ENCODE results near the gene MAP7D2. TPM values are rescaled to one million over a fixed set of nuclear protein-coding genes. Genes with fewer than 3 reads are reported as not detected.

The MAP7D2 gene
- total RNA-seq, 1 experiment from 2014 or later = 0.15 TPM

GRCh38 chrX:19990151-19990555 is 126.6 kb downstream of the MAP7D2 start:
- POLR2A ChIA-PET = no interaction called here
- ATAC-seq (no peak), DNase-seq (ENCODE audit: low read depth, low spot score) (no peak)
- Histone ChIP-seq H3K9me3 (ENCODE audit: control insufficient read depth in 1 of 2, insufficient read depth in 1 of 2, low read depth in 1 of 2, low read length in 2 of 2) (no peaks in the 10 kb centered on the region), H3K4me1 (ENCODE audit: control insufficient read depth in 1 of 2, insufficient read depth in 2 of 2, low read length in 2 of 2) (peaks cover 2 to 5% of the 10 kb centered on the region in 2 experiments; a peak in 3 of 4 replicates), H2AFZ (ENCODE audit: low read depth, low read length, poor library complexity, severe bottlenecking) (no peak overlapping the region), H3K9me2 (ENCODE audit: insufficient read depth) (no peaks in the 10 kb centered on the region), H3K79me2 (ENCODE audit: insufficient read depth, low read length) (0 out of 2 replicates have a peak, but pooled peaks cover 4% of the 10 kb centered on the region), H3K27ac (ENCODE audit: low read depth, low read length) (peak overlapping the region; percentile 26; the same call in 1 of the 2 replicates), H3K9ac (ENCODE audit: low read length) (peak overlapping the region; percentile 47), H3K27me3 (ENCODE audit: insufficient read depth, low read length) (no peaks in the 10 kb centered on the region), H3K36me3 (ENCODE audit: control insufficient read depth in 1 of 2, insufficient read depth in 2 of 2, low read length in 2 of 2) (no peaks in the 10 kb centered on the region), H3K4me2 (ENCODE audit: low read length) (peak overlapping the region; percentile 76), H4K20me1 (ENCODE audit: insufficient read depth) (no peaks in the 10 kb centered on the region), H3K4me3 (replicated peaks in 1 of 2; ENCODE audit: low read depth in 1 of 2, low read length in 2 of 2) (peak overlapping the region; percentile 58 to 61)
- no TSS peak for BruUV-seq (replicated peaks)
- intact Hi-C loops (cut with micrococcal nuclease) = loop anchor here (2.0 kb wide), 1 partner anchor 85 kb away; no protein-coding TSS in a partner anchor
- TF ChIP-seq POLR2A (IDR thresholded peaks at IDR 0.05; ENCODE audit: borderline replicate concordance, extremely low read depth, insufficient read depth, insufficient read length) = no peak
- no peak for TF ChIP-seq SP1 (IDR thresholded peaks at IDR 0.05; ENCODE audit: low read depth)
- TF ChIP-seq RAD21 (IDR thresholded peaks at IDR 0.05; ENCODE audit: low read depth) = no peak
- TF ChIP-seq EZH2phosphoT487 (IDR thresholded peaks at IDR 0.05; ENCODE audit: borderline replicate concordance) = no peak
- TF ChIP-seq ELF1 (IDR thresholded peaks at IDR 0.05; ENCODE audit: borderline replicate concordance, low read depth) = no peak
- no peak for TF ChIP-seq CEBPB (IDR thresholded peaks at IDR 0.05; ENCODE audit: low read depth)
- RAD21 ChIA-PET (ENCODE audit: low non-redundant PET in 1 of 2, low total read pairs in 2 of 2, uncharacterized antibody in 2 of 2, unreplicated experiment in 2 of 2) = no interaction called here
- CTCF ChIA-PET = no interaction called here

DNA sequence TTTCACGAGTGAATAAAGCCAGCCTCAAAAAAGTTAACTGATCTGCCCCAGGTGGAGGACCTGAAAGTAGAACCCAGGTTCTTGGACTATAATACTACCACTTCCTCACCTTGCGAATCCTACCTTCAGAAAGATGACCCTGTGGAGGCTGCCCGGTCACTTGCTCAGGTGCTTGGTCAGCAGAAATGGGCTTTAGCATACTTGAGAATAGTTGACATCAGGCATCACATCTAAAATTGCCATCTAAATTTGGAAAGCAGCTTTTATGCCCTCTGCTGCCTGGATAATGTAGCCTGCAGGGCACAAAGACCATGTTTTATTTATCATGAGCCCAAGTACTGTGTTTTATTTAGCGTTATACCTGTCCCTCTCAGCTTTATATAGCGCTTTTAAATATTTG is 128.9 kb downstream of the MAP7D2 start:
- Histone ChIP-seq H3K36me3 (ENCODE audit: control insufficient read depth in 1 of 2, insufficient read depth in 2 of 2, low read length in 2 of 2) (no peaks in the 10 kb centered on the region), H3K9ac (ENCODE audit: low read length) (no peak overlapping the region), H3K9me3 (ENCODE audit: control insufficient read depth in 1 of 2, insufficient read depth in 1 of 2, low read depth in 1 of 2, low read length in 2 of 2) (no peaks in the 10 kb centered on the region), H2AFZ (ENCODE audit: low read depth, low read length, poor library complexity, severe bottlenecking) (no peak overlapping the region), H3K79me2 (ENCODE audit: insufficient read depth, low read length) (0 out of 2 replicates have a peak, but pooled peaks cover 4% of the 10 kb centered on the region), H3K4me1 (ENCODE audit: control insufficient read depth in 1 of 2, insufficient read depth in 2 of 2, low read length in 2 of 2) (peaks cover 2 to 5% of the 10 kb centered on the region in 2 experiments; a peak in 3 of 4 replicates), H3K9me2 (ENCODE audit: insufficient read depth) (no peaks in the 10 kb centered on the region), H3K4me3 (replicated peaks in 1 of 2; ENCODE audit: low read depth in 1 of 2, low read length in 2 of 2) (no peak overlapping the region), H3K4me2 (ENCODE audit: low read length) (no peak overlapping the region), H4K20me1 (ENCODE audit: insufficient read depth) (no peaks in the 10 kb centered on the region), H3K27me3 (ENCODE audit: insufficient read depth, low read length) (no peaks in the 10 kb centered on the region), H3K27ac (ENCODE audit: low read depth, low read length) (no peak overlapping the region)
- ChIA-PET POLR2A (no interaction called here), RAD21 (ENCODE audit: low non-redundant PET in 1 of 2, low total read pairs in 2 of 2, uncharacterized antibody in 2 of 2, unreplicated experiment in 2 of 2) (no interaction called here), CTCF (no interaction called here)
- no TSS peak for BruUV-seq (replicated peaks)
- intact Hi-C loops (cut with micrococcal nuclease) = no loop called here
- DNase-seq (ENCODE audit: low read depth, low spot score) (no peak), ATAC-seq (no peak)
- TF ChIP-seq POLR2AphosphoS5 (IDR thresholded peaks at IDR 0.05; ENCODE audit: low read depth, low read length) (no peak), ELF1 (IDR thresholded peaks at IDR 0.05; ENCODE audit: borderline replicate concordance, low read depth) (no peak), SRF (IDR thresholded peaks at IDR 0.05; ENCODE audit: low read depth) (no peak), FOSL1 (IDR thresholded peaks at IDR 0.05; ENCODE audit: low read depth) (no peak), ZFX (IDR thresholded peaks at IDR 0.05) (no peak), SIN3A (IDR thresholded peaks at IDR 0.05; ENCODE audit: low read depth) (no peak), ATF3 (IDR thresholded peaks at IDR 0.05) (no peak)

Measured in HCT116 (cell line).